Measurements from ENCODE around the gene C22orf23. TPM values are rescaled to one million over a fixed set of nuclear protein-coding genes. Genes with fewer than 3 reads are reported as not detected.

Gene C22orf23
- total RNA-seq, 1 donor: not detected

DNA sequence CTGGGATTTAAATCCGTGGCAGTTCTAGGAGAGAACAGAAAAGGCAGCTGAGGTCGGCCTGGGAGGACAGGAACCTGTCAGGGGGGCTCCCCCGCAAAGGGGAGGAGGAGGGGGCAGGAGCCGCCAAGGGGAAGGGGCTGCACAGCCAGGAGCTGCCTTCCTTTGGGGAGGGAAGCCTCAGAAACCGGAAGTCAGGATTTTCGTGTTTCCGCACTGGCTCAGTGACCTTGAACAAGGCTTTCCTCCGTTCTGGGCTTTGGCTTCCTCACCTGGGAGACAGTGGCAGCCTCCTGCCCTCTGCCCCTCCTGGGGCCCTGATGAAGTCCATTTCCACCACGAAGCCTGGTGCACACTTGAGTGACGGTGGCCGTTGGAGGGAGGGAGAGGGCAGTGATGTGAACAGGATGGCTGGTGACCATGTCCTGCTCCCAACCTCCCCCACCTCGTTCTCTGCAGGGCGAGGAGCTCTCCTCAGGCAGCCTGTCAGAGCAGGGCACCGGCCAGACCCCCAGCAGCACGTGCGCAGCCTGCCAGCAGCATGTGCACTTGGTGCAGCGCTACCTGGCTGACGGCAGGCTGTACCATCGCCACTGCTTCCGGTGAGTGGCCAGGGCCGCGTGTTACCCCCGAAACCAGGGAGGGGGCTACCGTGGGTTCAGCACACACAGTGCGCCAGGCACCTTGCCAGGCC lies 34.7 kb downstream of the C22orf23 start:
- TF ChIP-seq, protein P1, sequence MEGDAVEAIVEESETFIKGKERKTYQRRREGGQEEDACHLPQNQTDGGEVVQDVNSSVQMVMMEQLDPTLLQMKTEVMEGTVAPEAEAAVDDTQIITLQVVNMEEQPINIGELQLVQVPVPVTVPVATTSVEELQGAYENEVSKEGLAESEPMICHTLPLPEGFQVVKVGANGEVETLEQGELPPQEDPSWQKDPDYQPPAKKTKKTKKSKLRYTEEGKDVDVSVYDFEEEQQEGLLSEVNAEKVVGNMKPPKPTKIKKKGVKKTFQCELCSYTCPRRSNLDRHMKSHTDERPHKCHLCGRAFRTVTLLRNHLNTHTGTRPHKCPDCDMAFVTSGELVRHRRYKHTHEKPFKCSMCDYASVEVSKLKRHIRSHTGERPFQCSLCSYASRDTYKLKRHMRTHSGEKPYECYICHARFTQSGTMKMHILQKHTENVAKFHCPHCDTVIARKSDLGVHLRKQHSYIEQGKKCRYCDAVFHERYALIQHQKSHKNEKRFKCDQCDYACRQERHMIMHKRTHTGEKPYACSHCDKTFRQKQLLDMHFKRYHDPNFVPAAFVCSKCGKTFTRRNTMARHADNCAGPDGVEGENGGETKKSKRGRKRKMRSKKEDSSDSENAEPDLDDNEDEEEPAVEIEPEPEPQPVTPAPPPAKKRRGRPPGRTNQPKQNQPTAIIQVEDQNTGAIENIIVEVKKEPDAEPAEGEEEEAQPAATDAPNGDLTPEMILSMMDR (IDR thresholded peaks at IDR 0.05; ENCODE audit: insufficient read depth, low read depth, low read length): no peak
- no peak overlapping the region for H3K4me3 ChIP-seq (ENCODE audit: low read depth, low read length)
- DNase-seq (ENCODE audit: low read depth): no peak

DNA sequence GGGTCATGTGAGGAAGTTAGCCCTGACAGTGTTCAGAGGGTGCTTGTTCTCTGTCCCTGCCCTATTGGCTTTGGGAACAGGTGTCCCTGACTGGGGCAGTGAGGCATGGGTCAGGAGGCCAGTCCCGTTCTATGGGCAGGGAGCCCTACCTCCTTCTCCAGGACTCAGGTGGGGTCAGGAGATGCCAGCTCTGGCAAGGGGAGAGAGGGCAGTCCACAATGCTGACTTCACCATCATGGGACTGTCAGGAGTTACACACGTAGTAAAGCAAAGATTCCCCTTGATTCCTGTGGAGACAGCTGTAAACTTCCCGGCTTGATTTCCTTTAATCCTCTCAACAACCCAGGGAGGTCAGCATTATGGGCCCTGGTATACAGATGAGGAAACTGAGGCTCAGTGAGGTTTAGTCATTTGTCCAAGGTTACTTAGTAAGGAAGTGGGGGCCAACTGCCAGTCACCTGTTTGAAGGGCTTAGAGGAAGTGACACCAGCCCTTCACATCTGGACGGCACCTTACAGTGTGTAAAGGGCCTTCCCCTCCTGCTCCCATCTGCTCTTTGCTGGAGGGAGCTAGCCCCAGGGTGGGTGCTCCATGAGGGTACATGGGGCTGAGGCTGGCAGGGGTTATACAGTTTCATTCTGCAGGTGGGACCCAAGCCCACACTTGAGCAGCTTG lies 35.4 kb downstream of the C22orf23 start:
- no peak for DNase-seq (ENCODE audit: low read depth)
- TF ChIP-seq, protein P1 (IDR thresholded peaks at IDR 0.05; ENCODE audit: insufficient read depth, low read depth, low read length): no peak
- no peak overlapping the region for H3K4me3 ChIP-seq (ENCODE audit: low read depth, low read length)

DNA sequence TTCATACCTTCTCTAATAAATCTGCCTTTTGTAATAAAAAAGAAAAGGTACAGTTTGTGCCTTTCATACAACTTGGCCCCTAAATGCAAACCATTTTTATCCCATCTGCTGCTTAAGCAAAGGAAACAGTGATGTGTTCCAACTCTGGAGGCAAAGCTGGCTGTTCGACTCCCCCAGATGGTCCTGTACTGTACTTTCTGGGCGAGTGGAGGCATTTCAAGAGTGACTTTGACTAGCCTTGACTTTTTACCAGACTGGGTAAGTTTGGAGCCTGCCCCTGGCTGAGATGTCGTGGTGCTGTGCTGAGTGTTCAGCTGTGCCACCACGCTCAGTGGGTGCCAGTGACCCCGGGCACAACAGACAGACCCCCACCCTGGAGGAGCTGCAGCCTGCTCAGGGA lies 37.1 kb downstream of the C22orf23 start:
- TF ChIP-seq, protein P1 (IDR thresholded peaks at IDR 0.05; ENCODE audit: insufficient read depth, low read depth, low read length): no peak
- no peak for DNase-seq (ENCODE audit: low read depth)
- H3K4me3 ChIP-seq (ENCODE audit: low read depth, low read length): no peak overlapping the region

DNA sequence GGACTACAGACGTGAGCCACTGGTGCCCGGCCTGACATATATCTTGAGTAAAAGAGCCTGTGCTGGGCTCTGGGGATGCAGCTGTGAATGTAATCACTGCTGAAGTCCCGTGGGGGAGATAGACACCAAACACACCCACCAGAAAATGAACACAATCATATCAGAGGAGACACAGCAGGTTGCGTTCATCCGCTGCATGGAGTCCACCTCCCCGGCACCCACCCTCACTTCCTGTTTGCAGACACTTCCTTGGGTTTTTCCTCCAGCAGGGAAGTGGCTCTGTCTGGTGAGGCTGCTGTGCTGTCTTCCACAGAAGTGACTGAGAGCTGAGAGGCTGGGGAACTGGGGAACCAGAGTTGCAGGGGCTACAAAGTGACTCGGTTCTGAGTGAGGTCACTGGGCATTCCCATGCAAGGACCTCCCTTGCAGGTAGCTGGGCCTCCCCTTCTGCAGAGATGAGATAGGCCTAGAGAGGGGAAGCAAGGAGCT lies 40.1 kb downstream of the C22orf23 start:
- TF ChIP-seq, protein P1 (IDR thresholded peaks at IDR 0.05; ENCODE audit: insufficient read depth, low read depth, low read length): no peak
- no peak overlapping the region for H3K4me3 ChIP-seq (ENCODE audit: low read depth, low read length)
- DNase-seq (ENCODE audit: low read depth): no peak

DNA sequence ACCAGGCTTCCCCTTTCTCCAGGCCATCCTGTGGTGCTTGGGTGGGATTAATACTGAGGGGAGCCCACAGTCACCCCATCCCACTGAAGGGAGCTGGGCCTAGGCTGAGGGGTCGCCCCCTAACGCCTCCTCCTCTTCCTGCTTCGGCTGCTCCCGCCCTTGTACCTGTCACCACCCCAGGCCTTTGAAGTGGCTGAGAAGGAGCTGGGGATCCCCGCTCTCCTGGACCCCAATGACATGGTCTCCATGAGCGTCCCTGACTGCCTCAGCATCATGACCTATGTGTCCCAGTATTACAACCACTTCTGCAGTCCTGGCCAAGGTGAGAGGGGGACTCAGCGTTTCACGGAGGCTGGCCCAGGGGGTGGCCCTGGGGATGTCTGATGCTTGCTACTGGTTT lies 41.2 kb downstream of the C22orf23 start:
- TF ChIP-seq, protein P1 (IDR thresholded peaks at IDR 0.05; ENCODE audit: insufficient read depth, low read depth, low read length): no peak
- no peak for DNase-seq (ENCODE audit: low read depth)
- H3K4me3 ChIP-seq (ENCODE audit: low read depth, low read length): no peak overlapping the region

DNA sequence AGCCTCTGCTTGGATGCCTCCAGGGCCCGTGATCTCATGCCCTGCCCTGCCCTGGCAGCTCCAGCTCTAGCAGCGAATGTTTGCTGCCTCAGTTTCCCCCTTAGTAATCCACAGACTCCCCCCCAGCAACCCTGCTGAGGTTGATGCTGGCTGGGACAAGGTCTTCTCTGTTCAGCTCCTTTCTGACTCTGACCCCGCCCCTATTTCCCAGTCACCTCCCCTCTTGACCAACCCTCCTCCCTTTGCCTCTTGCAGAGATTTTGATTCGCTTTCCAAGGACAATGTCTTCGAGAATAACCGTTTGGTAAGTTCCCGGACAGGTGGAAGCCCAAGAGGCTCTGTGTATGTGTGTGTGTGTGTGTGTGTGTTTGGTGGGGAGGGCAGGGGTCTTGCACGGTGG lies 41.7 kb downstream of the C22orf23 start:
- TF ChIP-seq, protein P1 (IDR thresholded peaks at IDR 0.05; ENCODE audit: insufficient read depth, low read depth, low read length): no peak
- H3K4me3 ChIP-seq (ENCODE audit: low read depth, low read length): no peak overlapping the region
- no peak for DNase-seq (ENCODE audit: low read depth)
